CD4-positive, alpha-beta memory T cell (primary cell): ENCODE data around the gene FANK1. TPM values are rescaled to one million over a fixed set of nuclear protein-coding genes. Genes with fewer than 3 reads are reported as not detected.

Source experiments
- CTCF ChIA-PET: fragments of 350-600 bp; sonication (Branson Sonifier 250); formaldehyde crosslinking; loops from one replicate; lab custom pipeline; 2021; ENCODE audit warnings: inconsistent platforms; ENCODE audit not compliant: partially characterized antibody; lab: Charles Lee
- POLR2A ChIA-PET: fragments of 350-600 bp; sonication (Branson Sonifier 250); formaldehyde crosslinking; loops from one replicate; lab custom pipeline; 2021; ENCODE audit not compliant: partially characterized antibody; lab: Charles Lee
- DNase-seq, 5 donors: peaks; one replicate each; pipeline versions ENCODE4 v3.0.0 to v3.0.0-alpha.2; 2020 to 2022; ENCODE audit warnings: mixed read lengths in 1 of 5
- H3K27ac ChIP-seq: one replicate; pipeline ENCODE4 v1.7.0; 2013; ENCODE audit warnings: low read depth, low read length
- H3K27me3 ChIP-seq: 2 replicates; pipeline ENCODE4 v1.7.0; 2013; ENCODE audit warnings: mild to moderate bottlenecking, low read length, moderate library complexity; ENCODE audit not compliant: insufficient read depth
- H3K36me3 ChIP-seq: 2 replicates; pipeline ENCODE4 v1.7.0; 2013; ENCODE audit warnings: mild to moderate bottlenecking, low read length, moderate library complexity; ENCODE audit not compliant: insufficient read depth
- H3K4me1 ChIP-seq: 2 replicates; pipeline ENCODE4 v1.7.0; 2013; ENCODE audit warnings: mild to moderate bottlenecking, low read length, moderate library complexity; ENCODE audit not compliant: insufficient read depth
- H3K4me3 ChIP-seq, 2 donors: one replicate each; pipeline ENCODE4 v1.7.0; 2013; ENCODE audit warnings: low read length in 2 of 2, mild to moderate bottlenecking in 1 of 2
- H3K9me3 ChIP-seq, 2 donors: one replicate each; pipeline ENCODE4 v1.7.0; 2013; ENCODE audit warnings: low read length in 2 of 2, control low read depth in 1 of 2; ENCODE audit not compliant: control insufficient read depth in 1 of 2
- H3K27ac Mint-ChIP-seq, 7 donors: one replicate each; pipeline ENCODE4 v1.8.0; 2020 to 2021; ENCODE audit warnings: mixed read lengths in 7 of 7, mild to moderate bottlenecking in 6 of 7, inconsistent platforms in 3 of 7, moderate library complexity in 3 of 7
- H3K27me3 Mint-ChIP-seq, 2 donors: one replicate each; pipeline ENCODE4 v1.8.0; 2020 to 2021; ENCODE audit warnings: mixed read lengths in 2 of 2
- H3K36me3 Mint-ChIP-seq, 2 donors: one replicate each; pipeline ENCODE4 v1.8.0; 2020 to 2021; ENCODE audit warnings: mixed read lengths in 2 of 2, inconsistent platforms in 1 of 2, mild to moderate bottlenecking in 1 of 2
- H3K4me1 Mint-ChIP-seq, 4 donors: one replicate each; pipeline ENCODE4 v1.8.0; 2020 to 2021; ENCODE audit warnings: mixed read lengths in 4 of 4, mild to moderate bottlenecking in 1 of 4
- H3K4me3 Mint-ChIP-seq, 8 donors: one replicate each; pipeline ENCODE4 v1.8.0; 2020 to 2021; ENCODE audit warnings: mixed read lengths in 8 of 8, mild to moderate bottlenecking in 7 of 8, moderate library complexity in 6 of 8, inconsistent platforms in 3 of 8
- H3K9me3 Mint-ChIP-seq, 8 donors: one replicate each; pipeline ENCODE4 v1.8.0; 2020 to 2021; ENCODE audit warnings: mixed read lengths in 8 of 8, mild to moderate bottlenecking in 5 of 8, inconsistent platforms in 3 of 8, moderate library complexity in 1 of 8
- intact Hi-C: fragments of 100-400 bp; cut with micrococcal nuclease; formaldehyde crosslinking; loops from one replicate; pipeline ENCODE4 v1.15.1; 2023
- polyA plus RNA-seq, 2 donors: library from polyadenylated mRNA; unstranded; fragments of 300-500 nt; fragmentation: Illumina TruSeq; gene quantifications; one replicate each; pipeline ENCODE4 v1.2.3, GENCODE V29; 2021
- total RNA-seq, 2 experiments: library from RNA; stranded (reverse); gene quantifications; one replicate each; pipeline ENCODE4 v1.2.3, GENCODE V29; 2021

FANK1 gene
- total and polyA plus RNA-seq, 4 experiments from 2014 or later = 0.72 to 0.99 TPM; not detected in 2

DNA sequence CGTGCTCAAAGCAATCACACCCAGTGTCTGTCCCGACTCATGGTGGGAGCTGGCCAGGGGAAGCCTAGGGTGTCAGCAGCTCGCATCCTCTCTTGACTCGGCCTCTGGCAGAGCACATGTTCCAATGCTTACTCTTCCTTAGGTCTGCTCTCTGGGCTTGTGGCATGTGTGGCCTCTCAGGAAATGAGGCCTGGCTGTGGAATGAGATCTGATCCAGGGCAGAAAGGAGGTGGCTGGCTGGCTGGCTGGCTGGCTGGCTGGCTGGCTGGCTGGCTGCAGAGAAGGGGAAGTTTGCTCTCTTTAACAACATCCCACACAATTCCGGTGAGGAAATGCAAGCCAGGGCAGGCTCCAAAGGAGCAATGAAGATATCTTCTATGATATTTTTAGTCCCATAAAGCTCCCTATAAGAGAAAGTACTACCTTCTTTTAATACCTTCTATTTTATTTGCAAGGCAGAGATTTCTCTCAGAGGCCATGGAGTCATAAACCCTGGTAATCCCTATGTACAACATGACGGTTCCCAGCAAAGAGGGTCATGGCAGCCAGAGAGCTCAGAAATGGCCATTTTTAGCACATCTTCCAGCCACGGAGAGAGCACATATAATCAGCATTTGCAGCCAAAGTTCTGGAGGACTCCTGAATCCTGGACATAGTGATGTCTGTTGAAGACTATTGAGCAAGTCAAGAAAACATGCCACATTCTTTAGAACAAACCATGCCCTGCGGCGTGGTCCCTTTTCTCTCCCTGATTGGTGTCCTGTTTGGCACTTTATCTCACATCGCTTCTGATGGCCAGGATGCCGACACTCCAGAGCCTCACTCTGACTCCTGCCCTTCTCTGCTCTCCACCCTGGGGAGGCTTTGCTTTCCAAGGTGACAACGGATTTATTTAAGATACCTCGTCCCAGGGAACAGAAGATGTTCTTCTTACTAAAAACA is 153.7 kb downstream of the FANK1 start:
- Histone ChIP-seq H3K9me3 (no peaks in the 10 kb centered on the region), H3K27ac (no peak overlapping the region), H3K27me3 (no peaks in the 10 kb centered on the region), H3K4me3 (no peak overlapping the region), H3K36me3 (no peaks in the 10 kb centered on the region), H3K4me1 (no peaks in the 10 kb centered on the region)
- intact Hi-C loops = no loop called here
- H3K4me1 Mint-ChIP-seq = no peaks in the 10 kb centered on the region
- no peak overlapping the region for H3K4me3 Mint-ChIP-seq
- ChIA-PET CTCF (no interaction called here), POLR2A (no interaction called here)
- H3K36me3 Mint-ChIP-seq = no peaks in the 10 kb centered on the region
- H3K9me3 Mint-ChIP-seq = no peaks in the 10 kb centered on the region
- peaks cover 0 to 1% of the 10 kb centered on the region in 2 donors for H3K27me3 Mint-ChIP-seq
- no peak for DNase-seq
- H3K27ac Mint-ChIP-seq = no peak overlapping the region

DNA sequence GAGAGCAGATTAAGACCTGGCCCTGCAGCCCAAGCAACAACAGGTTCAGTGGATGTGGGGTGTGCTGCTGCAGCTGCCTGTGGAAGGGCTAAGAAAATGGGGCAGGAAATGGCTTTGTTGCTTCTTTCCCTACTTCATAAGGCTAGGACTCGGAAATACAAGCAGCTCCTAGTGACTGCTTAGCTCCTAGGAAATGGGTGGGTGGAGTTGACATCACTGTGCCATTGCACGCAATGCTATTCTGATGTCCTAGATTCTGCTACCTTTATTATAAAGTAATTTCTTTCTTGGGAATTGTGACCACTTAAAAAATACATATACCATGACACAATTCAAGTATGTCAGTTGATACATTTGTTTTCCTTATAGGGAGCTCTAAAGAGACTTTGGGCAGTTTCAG is 155.8 kb downstream of the FANK1 start:
- H3K4me1 ChIP-seq = no peaks in the 10 kb centered on the region
- CTCF ChIA-PET = no interaction called here
- no peaks in the 10 kb centered on the region for H3K27me3 ChIP-seq
- Mint-ChIP-seq H3K27ac (no peak overlapping the region), H3K27me3 (peaks cover 1 to 2% of the 10 kb centered on the region in 2 donors), H3K9me3 (no peaks in the 10 kb centered on the region), H3K4me3 (no peak overlapping the region), H3K4me1 (no peaks in the 10 kb centered on the region), H3K36me3 (no peaks in the 10 kb centered on the region)
- no peaks in the 10 kb centered on the region for H3K36me3 ChIP-seq
- POLR2A ChIA-PET = no interaction called here
- DNase-seq = no peak
- no peaks in the 10 kb centered on the region for H3K9me3 ChIP-seq
- no peak overlapping the region for H3K4me3 ChIP-seq
- H3K27ac ChIP-seq = no peak overlapping the region
- intact Hi-C loops = no loop called here

DNA sequence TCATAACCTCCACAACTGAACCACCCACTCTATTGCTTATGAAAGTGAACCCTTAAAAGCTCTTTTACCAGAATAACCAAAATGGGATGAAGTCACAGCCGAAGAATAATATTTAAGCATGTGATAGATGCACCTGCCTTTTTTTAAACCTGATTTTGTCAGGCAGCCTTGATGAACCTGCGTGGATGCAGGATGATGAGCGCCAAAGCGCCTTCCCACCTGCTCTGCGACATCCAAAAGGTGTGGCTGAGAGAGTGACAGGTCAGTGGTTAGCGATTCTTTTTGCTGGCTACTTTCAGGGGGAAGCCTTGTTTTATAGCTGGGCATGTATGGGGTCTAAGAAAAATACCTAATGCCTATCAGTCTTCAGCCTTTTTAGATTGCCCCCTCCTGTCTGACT is 157.8 kb downstream of the FANK1 start:
- Mint-ChIP-seq H3K27me3 (peaks cover 1 to 2% of the 10 kb centered on the region in 2 donors), H3K36me3 (no peaks in the 10 kb centered on the region), H3K27ac (no peak overlapping the region), H3K9me3 (no peaks in the 10 kb centered on the region), H3K4me1 (no peaks in the 10 kb centered on the region), H3K4me3 (no peak overlapping the region)
- ChIA-PET POLR2A (no interaction called here), CTCF (no interaction called here)
- H3K36me3 ChIP-seq = no peaks in the 10 kb centered on the region
- no peak overlapping the region for H3K27ac ChIP-seq
- H3K9me3 ChIP-seq = no peaks in the 10 kb centered on the region
- H3K4me3 ChIP-seq = no peak overlapping the region
- H3K4me1 ChIP-seq = no peaks in the 10 kb centered on the region
- H3K27me3 ChIP-seq = no peaks in the 10 kb centered on the region
- DNase-seq = no peak
- intact Hi-C loops = no loop called here

DNA sequence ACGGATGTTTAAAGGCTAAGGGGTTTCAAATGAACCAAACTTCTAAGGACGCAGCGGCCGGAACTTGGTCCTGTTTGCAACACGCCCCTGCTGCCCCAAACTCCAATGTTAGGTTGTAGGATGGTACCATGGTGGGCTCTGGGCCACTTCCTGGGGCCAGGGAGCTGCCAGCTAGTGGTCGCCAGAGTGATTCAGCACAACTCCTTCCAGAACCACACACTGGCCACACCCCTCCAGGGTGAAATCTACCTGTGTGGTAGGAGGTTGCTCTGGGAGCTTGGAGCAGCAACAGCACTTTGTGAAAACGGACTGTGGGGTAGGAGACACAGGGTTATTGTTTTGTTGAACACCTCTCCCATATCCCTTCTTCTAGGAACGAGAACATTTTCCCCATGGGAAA is 161.1 kb downstream of the FANK1 start:
- POLR2A ChIA-PET = no interaction called here

DNA sequence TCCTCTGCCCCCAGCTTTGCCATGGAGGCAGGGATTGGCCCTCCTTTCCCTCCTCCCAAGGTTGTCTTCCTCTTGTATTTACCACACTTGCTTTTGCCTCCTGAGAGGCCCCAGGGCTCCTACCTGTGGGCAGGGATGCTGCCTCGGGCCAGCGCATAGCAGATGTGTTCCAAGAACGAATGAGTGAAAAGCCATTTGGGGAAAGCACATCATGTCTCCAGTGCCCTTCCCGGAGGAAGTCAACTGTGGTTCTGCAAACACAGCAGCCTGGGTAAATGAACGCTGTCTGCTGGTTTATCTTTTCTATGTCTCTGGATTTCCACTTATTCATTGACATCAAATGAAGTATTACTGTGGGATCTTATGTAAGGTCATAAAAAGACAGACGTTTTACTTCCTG is 161.7 kb downstream of the FANK1 start:
- Histone ChIP-seq H3K4me3 (no peak overlapping the region), H3K4me1 (no peaks in the 10 kb centered on the region), H3K27ac (no peak overlapping the region), H3K9me3 (no peaks in the 10 kb centered on the region), H3K27me3 (no peaks in the 10 kb centered on the region), H3K36me3 (no peaks in the 10 kb centered on the region)
- H3K36me3 Mint-ChIP-seq = peaks cover 0 to 3% of the 10 kb centered on the region in 2 donors
- H3K4me1 Mint-ChIP-seq = no peaks in the 10 kb centered on the region
- peaks cover 0 to 2% (median 0%) of the 10 kb centered on the region in 8 donors for H3K9me3 Mint-ChIP-seq
- ChIA-PET POLR2A (no interaction called here), CTCF (no interaction called here)
- no peak for DNase-seq
- H3K27me3 Mint-ChIP-seq = peaks cover 2 to 12% of the 10 kb centered on the region in 2 donors
- no peak overlapping the region for H3K4me3 Mint-ChIP-seq
- intact Hi-C loops = no loop called here
- H3K27ac Mint-ChIP-seq = no peak overlapping the region

More for the DNA sequence above, 161.1 kb downstream of the FANK1 start:
- H3K9me3 ChIP-seq = no peaks in the 10 kb centered on the region
- DNase-seq = no peak
- no peaks in the 10 kb centered on the region for H3K4me1 ChIP-seq
- Mint-ChIP-seq H3K4me1 (no peaks in the 10 kb centered on the region), H3K27me3 (peaks cover 2 to 12% of the 10 kb centered on the region in 2 donors), H3K9me3 (peaks cover 0 to 2% (median 0%) of the 10 kb centered on the region in 8 donors), H3K36me3 (peaks cover 0 to 3% of the 10 kb centered on the region in 2 donors), H3K4me3 (no peak overlapping the region), H3K27ac (no peak overlapping the region)
- intact Hi-C loops = no loop called here
- H3K36me3 ChIP-seq = no peaks in the 10 kb centered on the region
- no peaks in the 10 kb centered on the region for H3K27me3 ChIP-seq
- no peak overlapping the region for H3K27ac ChIP-seq
- H3K4me3 ChIP-seq = no peak overlapping the region
- CTCF ChIA-PET = no interaction called here

DNA sequence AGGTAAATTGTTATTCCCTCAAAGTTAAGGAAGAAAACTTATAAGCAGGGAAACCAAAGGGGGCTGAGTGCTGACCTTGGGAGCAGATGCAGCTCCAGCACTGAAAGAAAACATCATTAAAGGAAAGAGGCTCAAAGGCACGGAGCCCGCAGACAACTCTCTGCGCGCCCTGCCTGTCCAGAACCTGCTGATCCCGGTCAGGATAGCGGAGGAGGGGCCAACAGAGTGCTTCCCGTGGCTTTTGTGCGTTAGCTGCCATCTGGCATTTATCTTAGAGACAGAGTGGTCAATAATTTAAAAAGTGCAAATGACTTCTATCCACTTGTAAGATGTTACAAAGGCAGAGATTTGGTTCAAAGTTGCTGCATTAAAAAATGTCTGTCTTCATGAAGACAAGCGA is 162.1 kb downstream of the FANK1 start:
- Mint-ChIP-seq H3K36me3 (peaks cover 0 to 3% of the 10 kb centered on the region in 2 donors), H3K27me3 (peaks cover 2 to 12% of the 10 kb centered on the region in 2 donors), H3K27ac (no peak overlapping the region), H3K4me3 (no peak overlapping the region), H3K9me3 (peaks cover 0 to 4% (median 0%) of the 10 kb centered on the region in 8 donors), H3K4me1 (no peaks in the 10 kb centered on the region)
- DNase-seq = no peak
- POLR2A ChIA-PET = no interaction called here
- intact Hi-C loops = no loop called here
- no peak overlapping the region for H3K27ac ChIP-seq
- no peaks in the 10 kb centered on the region for H3K9me3 ChIP-seq
- H3K4me1 ChIP-seq = no peaks in the 10 kb centered on the region
- H3K4me3 ChIP-seq = no peak overlapping the region
- CTCF ChIA-PET = no interaction called here
- H3K36me3 ChIP-seq = no peaks in the 10 kb centered on the region
- H3K27me3 ChIP-seq = no peaks in the 10 kb centered on the region
